COR-L47 (cell line): ENCODE results near the gene CCDC40.
A peak's percentile ranks its signal among the peaks of the same experiment; 100 is the strongest.

ENCODE experiments used
- DNase-seq: peaks from one replicate; lab custom pipeline; 2025; lab: John Stamatoyannopoulos, UW

Gene CCDC40

GRCh38 chr17:80141463-80142165, 105.2 kb downstream of the CCDC40 start:
- no peak for DNase-seq

DNA sequence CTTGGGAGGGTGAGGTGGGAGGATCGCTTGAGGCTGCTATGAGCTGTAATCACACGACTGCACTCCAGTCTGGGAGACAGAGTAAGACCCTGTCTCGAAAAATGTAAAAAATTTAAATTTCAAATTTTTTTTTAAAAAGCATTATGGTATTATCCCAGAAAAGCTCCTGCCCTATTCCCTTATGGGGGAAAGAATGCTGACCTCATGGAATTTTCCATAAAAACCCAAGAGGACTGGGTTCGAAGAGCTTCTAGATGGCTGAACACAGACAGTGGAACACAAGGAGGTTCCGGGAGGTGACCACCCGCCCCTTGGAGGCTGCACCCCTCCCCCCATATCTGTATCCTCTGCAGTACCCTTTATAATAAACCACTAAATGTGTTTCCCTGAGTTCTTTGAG, 106.5 kb downstream of the CCDC40 start:
- no peak for DNase-seq

DNA sequence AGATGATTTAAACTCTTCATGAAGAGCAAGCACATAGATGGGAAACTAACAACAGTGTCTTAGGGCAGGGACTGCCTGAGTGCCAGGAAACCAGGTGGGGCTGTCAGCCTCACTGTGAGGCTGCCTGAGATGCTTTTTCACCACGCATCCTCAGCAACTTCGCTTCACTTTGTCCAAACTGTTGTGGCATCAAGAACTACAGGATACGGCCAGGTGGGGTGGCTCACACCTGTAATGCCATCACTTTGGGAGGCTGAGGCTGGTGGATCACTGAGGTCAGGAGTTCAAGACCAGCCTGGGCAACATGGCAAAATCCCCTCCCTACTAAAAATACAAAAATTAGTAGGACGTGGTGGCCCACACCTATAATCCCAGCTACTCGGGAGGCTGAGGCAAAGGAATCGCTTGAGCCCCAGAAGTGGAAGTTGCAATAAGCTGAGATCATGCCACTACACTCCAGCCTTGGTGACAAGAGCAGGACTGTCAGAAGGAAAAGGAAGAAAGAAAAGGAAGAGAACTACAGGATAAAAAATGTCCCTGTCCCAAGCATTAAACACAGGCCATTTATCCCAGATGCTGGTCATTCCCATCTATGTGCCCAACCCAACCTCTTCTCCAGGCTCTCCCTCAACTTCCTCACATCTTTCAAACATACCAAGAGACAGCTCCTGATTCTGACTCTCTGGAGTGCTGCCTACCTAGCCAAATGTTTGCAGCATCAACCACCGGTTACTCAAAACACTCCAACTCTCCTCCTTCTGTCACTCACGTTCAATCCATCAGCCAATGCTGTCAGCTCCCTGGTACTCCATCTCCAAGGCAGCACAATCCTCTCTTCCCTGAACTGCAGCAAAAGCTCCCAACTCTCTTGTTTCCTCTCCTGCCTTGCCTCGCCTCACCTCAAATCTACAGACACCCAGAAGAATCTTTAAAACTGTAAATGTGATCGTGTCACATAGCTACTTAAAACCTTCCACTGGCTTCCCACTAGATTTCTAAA, 108.9 kb downstream of the CCDC40 start:
- no peak for DNase-seq

DNA sequence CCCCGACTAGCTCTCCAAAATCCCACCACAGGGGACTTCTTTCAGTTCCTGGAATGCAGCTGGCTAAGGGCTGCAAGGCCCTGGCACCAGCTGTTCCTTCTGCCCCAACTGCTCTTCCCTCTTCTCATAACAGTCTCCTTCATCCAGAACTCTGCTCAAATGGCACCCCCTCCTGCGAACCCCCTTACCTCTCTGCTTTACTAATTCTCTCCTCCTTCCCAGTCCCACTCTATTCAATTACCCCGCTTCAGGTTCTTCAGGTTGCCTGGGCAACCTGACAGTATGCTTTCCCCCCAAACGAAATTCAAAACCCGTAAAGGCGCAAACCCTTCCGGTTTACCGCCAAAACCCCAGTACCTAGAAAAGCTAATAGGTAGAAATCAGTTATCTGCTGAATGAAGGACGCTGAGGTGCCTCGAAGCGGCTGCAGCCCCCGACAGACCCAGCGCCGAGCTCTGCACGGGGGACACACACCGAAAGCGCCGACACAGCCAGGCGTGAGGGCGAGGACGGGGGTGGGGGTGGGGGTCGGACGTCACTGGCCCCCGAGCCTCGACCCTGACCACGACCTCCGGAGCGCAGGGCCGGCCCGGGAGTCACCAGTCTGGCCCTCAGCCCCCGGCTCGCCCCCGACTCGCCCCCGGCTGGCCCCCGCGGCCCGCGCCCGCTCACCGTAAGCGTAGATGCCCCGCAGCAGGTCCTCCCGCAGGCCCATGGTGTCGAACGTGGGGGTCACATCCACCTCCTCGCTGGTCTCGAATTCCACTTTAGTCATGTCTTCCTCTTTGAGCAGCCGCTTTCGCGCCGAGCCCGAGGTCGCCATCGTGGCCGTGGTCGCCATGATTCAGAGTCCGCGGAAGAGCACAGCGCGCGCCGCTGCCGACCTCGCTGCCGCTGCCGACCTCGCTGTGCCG, 109.9 kb downstream of the CCDC40 start:
- DNase-seq, result no peak

GRCh38 chr17:80147035-80147822, 110.8 kb downstream of the CCDC40 start, which contains the start of gene EIF4A3:
Gene EIF4A3 (minus strand): TSS chr17:80147128. CDS start chr17:80146961, 167 bp downstream.
- DNase-seq, result peak; percentile 99
